Measurements from ENCODE around the gene BAZ2B. TPM values are rescaled to one million over a fixed set of nuclear protein-coding genes. Genes with fewer than 3 reads are reported as not detected.
A peak's percentile ranks its signal among the peaks of the same experiment; 100 is the strongest.

BAZ2B gene, protein sequence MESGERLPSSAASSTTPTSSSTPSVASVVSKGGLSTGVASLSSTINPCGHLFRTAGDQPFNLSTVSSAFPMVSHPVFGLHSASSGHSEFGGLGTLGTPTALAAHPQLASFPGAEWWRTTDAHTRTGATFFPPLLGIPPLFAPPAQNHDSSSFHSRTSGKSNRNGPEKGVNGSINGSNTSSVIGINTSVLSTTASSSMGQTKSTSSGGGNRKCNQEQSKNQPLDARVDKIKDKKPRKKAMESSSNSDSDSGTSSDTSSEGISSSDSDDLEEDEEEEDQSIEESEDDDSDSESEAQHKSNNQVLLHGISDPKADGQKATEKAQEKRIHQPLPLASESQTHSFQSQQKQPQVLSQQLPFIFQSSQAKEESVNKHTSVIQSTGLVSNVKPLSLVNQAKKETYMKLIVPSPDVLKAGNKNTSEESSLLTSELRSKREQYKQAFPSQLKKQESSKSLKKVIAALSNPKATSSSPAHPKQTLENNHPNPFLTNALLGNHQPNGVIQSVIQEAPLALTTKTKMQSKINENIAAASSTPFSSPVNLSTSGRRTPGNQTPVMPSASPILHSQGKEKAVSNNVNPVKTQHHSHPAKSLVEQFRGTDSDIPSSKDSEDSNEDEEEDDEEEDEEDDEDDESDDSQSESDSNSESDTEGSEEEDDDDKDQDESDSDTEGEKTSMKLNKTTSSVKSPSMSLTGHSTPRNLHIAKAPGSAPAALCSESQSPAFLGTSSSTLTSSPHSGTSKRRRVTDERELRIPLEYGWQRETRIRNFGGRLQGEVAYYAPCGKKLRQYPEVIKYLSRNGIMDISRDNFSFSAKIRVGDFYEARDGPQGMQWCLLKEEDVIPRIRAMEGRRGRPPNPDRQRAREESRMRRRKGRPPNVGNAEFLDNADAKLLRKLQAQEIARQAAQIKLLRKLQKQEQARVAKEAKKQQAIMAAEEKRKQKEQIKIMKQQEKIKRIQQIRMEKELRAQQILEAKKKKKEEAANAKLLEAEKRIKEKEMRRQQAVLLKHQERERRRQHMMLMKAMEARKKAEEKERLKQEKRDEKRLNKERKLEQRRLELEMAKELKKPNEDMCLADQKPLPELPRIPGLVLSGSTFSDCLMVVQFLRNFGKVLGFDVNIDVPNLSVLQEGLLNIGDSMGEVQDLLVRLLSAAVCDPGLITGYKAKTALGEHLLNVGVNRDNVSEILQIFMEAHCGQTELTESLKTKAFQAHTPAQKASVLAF (N-terminal part only)
- 41.9 and 45.0 TPM in 2 replicates for total RNA-seq

DNA sequence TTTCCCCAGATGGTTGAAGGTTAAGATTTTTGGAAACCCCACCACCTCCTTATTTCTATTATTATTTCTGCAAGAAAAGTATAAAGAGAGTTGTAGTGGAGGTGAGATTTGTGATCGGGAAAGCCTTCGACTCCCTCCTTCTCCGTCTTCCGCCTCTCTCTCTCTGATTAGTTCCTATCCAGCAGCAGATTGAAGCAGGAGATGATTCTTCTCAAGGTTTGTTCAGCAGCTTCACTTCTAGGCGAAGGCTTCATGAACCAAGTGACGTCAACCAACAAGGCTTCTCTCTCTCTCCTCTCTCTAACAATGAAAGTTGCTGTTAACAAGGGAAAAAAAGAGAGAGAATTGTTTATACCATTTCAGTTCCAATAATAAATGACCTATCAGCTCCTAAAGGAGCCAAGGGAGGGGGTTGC is at the start of gene BAZ2B:
BAZ2B (minus strand) TSS at position 263 of the 416 bp plus-strand sequence. CDS start 137,829 bp downstream, outside the sequence.
- TF ChIP-seq, protein P1, sequence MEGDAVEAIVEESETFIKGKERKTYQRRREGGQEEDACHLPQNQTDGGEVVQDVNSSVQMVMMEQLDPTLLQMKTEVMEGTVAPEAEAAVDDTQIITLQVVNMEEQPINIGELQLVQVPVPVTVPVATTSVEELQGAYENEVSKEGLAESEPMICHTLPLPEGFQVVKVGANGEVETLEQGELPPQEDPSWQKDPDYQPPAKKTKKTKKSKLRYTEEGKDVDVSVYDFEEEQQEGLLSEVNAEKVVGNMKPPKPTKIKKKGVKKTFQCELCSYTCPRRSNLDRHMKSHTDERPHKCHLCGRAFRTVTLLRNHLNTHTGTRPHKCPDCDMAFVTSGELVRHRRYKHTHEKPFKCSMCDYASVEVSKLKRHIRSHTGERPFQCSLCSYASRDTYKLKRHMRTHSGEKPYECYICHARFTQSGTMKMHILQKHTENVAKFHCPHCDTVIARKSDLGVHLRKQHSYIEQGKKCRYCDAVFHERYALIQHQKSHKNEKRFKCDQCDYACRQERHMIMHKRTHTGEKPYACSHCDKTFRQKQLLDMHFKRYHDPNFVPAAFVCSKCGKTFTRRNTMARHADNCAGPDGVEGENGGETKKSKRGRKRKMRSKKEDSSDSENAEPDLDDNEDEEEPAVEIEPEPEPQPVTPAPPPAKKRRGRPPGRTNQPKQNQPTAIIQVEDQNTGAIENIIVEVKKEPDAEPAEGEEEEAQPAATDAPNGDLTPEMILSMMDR (IDR thresholded peaks at IDR 0.05; ENCODE audit: insufficient read depth, low read length, poor library complexity, severe bottlenecking), result no peak
- peak; percentile 66 for DNase-seq (ENCODE audit: low read depth)
- Histone ChIP-seq H3K4me3 (ENCODE audit: low read depth, low read length) (peak within 1 kb of the TSS; percentile 85), H3K36me3 (ENCODE audit: control insufficient read depth, insufficient read depth, low read length) (no peaks in the 10 kb centered on the region), H3K27me3 (ENCODE audit: control insufficient read depth, insufficient read depth, low read length) (no peaks in the 10 kb centered on the region)

DNA sequence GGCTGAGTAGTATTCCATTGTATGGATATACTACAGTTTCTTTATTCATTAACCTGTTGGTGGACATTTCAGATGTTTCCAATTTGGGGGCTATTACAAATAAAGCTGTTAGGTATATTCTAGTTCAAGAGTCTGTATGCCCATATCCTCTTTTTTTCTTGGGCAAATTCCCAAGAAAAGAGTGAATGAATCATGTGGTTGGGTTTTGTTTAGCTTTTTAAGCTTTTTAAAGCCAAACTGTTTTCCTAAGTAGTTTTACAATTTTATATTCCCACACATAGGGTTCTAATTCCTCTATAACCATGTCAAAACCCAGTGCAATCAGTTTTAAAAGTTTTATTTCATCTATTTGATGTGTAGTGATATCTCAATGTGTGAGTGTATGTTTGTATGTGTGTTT is 44.9 kb upstream of the BAZ2B start:
- Histone ChIP-seq H3K4me3 (ENCODE audit: low read depth, low read length) (no peak overlapping the region), H3K27me3 (ENCODE audit: control insufficient read depth, insufficient read depth, low read length) (no peaks in the 10 kb centered on the region), H3K36me3 (ENCODE audit: control insufficient read depth, insufficient read depth, low read length) (no peaks in the 10 kb centered on the region)
- DNase-seq (ENCODE audit: low read depth), result no peak
- TF ChIP-seq, protein P1 (IDR thresholded peaks at IDR 0.05; ENCODE audit: insufficient read depth, low read length, poor library complexity, severe bottlenecking), result no peak

DNA sequence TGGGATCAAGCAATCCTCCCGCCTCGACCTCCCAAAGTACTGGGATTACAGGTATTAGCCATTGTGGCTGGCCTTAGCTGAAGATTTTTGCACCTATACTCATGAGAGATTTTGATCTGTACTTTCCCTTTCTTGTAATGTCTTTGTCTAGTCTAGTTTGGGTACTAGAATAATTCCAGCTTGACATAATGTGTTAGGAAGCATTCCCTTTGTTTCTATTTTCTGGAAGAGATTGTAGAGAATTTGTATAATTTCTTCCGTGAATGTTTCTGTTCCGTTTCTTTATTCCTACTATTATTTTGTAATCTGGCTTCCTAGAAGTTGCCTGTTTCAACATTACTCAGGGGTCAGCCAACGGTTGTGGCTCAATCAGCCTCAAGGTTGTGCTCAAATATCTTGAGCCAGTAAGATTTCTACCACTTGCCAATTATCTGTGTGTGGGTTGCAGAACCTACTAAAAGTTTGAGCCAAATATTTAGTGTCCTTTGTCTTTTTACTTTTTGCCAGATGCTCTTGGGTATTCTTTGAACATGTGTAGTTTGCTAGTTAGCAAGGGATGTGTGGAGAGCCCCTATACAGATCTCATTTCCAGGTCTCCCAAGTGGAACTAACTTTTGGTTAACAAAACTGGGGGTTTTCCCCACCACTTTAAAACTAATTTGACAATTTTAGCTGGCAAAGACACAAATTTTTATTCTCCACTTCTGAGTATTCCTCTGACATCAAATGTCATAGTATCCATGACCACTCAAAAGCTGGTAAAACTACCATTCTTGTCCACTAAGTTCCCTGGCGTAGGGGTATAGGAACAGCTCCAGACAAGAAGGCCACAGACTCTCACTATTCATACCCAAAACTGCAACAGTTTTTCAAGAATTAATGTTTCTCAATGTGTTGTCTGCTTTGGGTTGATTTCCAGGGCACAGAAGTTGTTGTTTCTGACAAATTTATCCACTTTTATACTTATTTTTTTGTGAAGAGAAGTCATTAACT is 42.8 kb upstream of the BAZ2B start:
- H3K27me3 ChIP-seq (ENCODE audit: control insufficient read depth, insufficient read depth, low read length), result no peaks in the 10 kb centered on the region
- no peak for DNase-seq (ENCODE audit: low read depth)
- H3K4me3 ChIP-seq (ENCODE audit: low read depth, low read length), result no peak overlapping the region
- TF ChIP-seq, protein P1 (IDR thresholded peaks at IDR 0.05; ENCODE audit: insufficient read depth, low read length, poor library complexity, severe bottlenecking), result no peak
- H3K36me3 ChIP-seq (ENCODE audit: control insufficient read depth, insufficient read depth, low read length), result no peaks in the 10 kb centered on the region

DNA sequence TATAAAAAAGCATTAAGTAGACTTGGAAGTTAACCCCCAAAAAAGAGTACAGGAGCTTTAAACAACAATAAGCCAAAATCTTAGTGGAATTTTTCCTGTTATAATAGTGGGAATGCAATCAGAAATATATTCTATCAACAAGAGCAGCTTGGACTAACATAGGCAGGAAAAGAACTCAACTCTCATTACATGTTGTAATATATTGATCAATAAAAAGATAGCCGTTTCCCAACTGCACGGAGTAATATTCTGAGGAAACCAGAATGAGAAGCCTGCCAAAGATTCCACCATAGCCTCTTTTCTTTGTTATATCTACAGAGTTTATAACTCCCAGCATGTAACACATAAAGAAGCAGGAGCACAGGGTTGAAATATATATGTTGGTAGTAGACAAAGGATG is 37.6 kb upstream of the BAZ2B start:
- Histone ChIP-seq H3K4me3 (ENCODE audit: low read depth, low read length) (no peak overlapping the region), H3K27me3 (ENCODE audit: control insufficient read depth, insufficient read depth, low read length) (no peaks in the 10 kb centered on the region), H3K36me3 (ENCODE audit: control insufficient read depth, insufficient read depth, low read length) (no peaks in the 10 kb centered on the region)
- no peak for DNase-seq (ENCODE audit: low read depth)
- TF ChIP-seq, protein P1 (IDR thresholded peaks at IDR 0.05; ENCODE audit: insufficient read depth, low read length, poor library complexity, severe bottlenecking), result no peak

DNA sequence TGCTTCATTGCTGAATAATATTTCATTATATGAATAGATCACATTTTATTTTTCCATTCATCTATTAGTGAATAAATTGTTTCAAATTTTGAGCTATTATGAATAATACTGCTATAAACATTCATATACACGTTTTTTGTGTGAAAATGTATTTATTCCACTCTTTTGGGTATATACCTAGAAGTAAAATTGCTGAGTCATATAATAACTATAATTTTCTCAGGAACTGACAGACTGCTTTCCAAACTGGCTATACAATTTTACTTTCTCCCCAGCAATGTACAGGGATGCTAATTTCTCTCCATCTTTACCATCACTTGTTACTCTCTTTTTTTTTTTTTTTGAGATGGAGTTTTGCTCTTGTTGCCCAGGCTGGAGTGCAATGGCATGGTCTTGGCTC is 35.5 kb upstream of the BAZ2B start:
- H3K27me3 ChIP-seq (ENCODE audit: control insufficient read depth, insufficient read depth, low read length), result no peaks in the 10 kb centered on the region
- TF ChIP-seq, protein P1 (IDR thresholded peaks at IDR 0.05; ENCODE audit: insufficient read depth, low read length, poor library complexity, severe bottlenecking), result no peak
- no peaks in the 10 kb centered on the region for H3K36me3 ChIP-seq (ENCODE audit: control insufficient read depth, insufficient read depth, low read length)
- DNase-seq (ENCODE audit: low read depth), result no peak
- no peak overlapping the region for H3K4me3 ChIP-seq (ENCODE audit: low read depth, low read length)

Measured in kidney epithelial cell (primary cell).